Hematopoietic multipotent progenitor cell treated with erythropoietin and hydrocortisone succinate and interleukin-3 and kit ligand, for 4 days (in vitro differentiated cells): Measurements from ENCODE around the gene ZBTB7C.
A peak's percentile ranks its signal among the peaks of the same experiment; 100 is the strongest.
"Not testable (repeated sequence)": the region's sequence is repeated elsewhere in the genome, so short reads cannot be mapped to it uniquely, and the experiment has no call there.

Experiments
- DNase-seq: peaks from one replicate; pipeline ENCODE4 v3.0.0-alpha.2; 2015

The ZBTB7C gene

DNA sequence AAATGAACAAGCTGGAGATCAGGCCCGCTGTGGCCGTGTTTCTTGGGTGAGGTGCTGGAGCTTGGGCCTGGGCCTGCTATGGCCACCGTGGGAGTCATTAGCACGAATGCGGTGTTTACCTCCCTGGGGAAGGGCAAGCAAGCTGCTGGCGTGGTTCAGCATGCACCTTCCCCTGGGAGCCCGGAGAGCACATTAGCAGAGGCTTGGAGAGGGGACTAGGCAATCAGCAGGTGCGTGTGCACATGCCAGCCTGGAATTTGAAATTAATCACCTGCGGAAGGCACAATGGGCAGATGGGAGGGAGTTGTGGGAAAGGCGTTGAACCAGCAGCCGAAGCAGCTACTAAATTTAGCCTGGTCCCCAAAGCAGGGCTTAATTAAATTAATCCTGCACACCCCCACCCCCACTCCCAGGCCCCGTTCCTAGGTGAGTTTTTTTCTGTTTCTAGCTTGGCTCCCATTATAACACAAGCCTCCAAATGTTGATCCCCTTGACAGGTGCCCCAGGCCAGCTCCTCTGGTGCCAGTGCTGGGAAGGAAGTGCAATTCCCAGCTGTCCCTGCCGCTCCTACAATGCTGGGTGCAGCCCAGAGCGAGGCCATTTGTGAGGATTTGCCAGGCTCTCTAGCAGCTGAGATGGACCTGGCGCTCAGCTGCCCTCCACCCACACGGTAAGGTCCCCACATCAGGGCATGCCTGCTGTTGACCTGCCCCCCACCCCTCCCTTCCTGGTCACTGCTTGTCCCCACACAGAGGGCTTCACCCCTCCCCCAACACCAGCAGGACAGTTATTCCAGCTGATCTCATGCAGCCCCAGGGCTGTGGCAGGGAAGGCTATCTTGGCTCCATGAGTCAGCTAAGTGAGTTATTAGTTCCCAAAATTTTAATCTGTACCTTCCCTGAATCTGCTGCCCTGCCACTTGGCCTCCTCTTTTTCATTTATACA, 115.0 kb downstream of the ZBTB7C start:
- no peak for DNase-seq

DNA sequence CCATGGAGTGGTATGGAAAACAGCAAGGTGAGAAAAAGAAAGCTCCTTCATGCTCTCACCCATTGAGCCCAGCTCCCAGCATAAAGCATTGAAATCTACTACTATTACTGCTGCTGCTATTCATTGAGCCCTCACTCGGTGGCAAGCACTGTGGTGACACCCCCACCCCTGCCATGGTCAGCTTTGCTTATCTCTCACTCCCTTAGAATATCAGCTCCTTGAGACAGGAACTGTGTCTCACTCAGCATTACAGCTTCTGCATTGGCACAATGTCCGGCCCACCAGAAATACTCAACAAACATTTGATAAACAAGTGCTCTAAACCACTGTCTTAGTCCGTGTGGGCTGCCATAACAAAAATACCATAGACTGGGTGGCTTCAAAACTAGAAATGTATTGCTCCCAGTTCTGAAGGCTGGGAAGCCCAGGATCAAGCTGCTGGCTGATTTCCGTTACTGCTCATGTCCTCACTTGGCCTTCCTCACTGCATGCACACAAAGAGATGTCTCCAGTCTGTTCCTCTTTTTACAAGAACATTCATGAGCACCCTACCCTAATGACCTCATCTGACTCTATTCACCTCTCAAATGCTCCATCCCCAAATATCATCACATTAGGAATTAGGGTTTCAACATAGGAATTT, 116.3 kb downstream of the ZBTB7C start:
- peak; percentile 52 for DNase-seq

DNA sequence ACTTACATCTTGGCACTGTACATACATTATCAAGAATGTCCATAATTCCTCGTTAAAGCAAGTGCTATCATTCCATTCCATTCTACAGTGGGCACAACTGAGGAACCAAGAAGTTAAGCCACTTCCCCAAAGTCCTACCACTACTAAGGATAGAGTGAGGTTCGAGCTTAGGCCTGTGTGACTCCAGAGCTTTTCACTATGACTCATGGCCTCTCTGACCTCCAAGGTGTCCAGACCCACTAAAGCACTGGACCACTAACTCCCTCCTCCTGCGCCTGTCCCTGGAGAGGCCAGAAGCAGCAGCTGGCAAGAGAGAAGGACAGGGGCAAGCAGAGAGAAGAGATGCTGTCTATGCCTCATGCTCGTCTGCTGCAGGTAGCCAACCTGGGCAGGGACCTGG, 117.0 kb downstream of the ZBTB7C start:
- DNase-seq, result no peak

DNA sequence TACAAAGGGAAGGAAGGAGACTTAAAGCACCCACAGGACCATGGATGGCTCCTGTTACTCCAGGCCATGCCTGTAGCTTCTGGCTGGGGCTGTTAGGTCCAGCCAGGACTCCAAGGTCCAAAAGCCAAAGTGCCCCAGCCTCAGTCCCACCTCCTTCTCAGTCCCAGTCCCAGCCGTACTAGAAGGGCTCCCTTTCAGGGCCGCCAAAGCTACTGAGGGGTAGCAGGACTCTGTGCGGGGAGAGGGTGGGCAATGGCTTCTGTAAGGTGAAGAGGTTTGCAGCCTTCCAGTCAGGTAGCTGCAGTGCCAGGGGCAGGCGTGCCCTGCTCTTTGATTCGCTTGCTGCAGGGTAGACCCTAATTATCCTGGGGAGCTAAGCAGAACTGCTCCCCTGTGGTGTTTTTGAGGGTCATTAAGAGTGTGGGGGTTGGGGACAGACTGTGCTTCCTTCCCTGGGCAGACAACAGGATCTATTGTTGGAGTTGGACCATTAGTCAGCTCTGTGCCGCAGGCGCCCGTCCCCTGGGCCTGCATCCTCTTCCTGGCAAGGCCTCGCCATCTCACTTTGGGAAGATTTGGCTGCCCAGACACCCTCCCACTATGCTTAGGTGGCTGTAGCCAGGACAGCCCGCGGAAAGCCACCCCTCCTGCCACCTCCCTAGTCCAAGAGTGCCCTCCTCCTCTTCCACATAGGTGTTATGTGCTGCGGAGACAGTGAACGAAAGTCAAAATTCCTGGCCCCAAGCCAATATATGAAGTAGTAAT, 118.8 kb downstream of the ZBTB7C start:
- DNase-seq, result no peak

DNA sequence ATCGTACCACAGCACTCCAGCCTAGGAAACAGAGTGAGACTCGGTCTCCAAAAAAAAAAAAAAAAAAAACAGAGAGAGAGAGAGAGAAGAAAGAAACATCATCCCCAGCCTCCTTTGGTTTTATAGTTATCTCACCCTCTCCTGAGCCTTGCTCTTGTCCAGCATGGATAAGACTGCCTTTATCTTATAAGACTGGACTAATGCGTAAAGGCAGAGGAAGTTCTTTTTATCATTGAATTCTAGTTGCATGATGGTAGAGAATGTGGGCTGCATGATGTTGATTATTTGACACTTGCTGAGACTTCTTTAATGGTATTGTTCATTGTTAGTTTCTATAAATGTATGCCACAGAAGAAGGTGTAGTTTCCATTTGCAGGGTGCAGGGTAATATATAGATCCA, 124.4 kb downstream of the ZBTB7C start:
- DNase-seq, result peak; percentile 63

DNA sequence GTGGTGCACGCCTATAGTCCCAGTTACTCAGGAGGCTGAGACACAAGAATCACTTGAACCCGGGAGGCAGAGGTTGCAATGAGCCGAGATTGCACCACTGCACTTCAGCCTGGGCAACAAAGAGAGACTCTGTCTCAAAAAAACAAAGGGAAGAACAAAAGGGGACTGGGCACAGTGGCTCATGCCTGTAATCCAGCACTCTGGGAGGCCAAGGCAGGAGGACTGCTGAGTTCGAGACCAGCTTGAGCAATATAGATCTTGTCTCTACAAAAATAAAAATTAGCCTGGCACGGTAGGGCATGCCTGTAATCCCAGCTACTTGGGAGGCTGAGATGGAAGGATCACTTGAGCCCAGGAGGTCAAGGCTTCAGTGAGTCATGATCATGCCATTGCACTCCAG, 125.2 kb downstream of the ZBTB7C start:
- DNase-seq, result not testable (repeated sequence)

DNA sequence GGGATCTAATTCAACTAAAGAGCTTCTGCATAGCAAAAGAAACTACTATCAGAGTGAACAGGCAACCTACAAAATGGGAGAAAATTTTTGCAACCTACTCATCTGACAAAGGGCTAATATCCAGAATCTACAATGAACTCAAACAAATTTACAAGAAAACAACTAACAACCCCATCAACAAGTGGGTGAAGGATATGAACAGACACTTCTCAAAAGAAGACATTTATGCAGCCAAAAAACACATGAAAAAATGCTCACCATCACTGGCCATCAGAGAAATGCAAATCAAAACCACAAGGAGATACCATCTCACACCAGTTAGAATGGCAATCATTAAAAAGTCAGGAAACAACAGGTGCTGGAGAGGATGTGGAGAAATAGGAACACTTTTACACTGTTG, 127.7 kb downstream of the ZBTB7C start:
- DNase-seq, result not testable (repeated sequence)

DNA sequence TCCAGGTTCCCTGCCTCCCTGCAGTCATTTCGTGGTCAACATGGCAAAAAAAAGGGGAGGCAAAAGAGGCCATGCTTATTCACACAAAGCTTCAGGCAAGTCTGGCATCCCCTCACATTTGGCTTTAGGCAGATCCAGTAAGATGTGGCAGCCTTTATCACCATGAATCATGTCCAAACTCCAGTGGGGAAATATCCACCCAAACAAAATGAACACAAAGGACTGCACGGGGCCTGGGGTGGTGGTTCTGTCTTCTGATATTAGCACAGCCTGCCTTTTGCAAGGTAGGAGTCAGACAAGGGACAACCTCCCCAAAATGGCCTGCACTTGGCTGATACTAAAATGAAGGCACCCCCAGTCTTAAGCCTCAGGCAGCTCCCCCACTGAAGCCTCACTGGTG, 129.9 kb downstream of the ZBTB7C start:
- DNase-seq, result no peak

DNA sequence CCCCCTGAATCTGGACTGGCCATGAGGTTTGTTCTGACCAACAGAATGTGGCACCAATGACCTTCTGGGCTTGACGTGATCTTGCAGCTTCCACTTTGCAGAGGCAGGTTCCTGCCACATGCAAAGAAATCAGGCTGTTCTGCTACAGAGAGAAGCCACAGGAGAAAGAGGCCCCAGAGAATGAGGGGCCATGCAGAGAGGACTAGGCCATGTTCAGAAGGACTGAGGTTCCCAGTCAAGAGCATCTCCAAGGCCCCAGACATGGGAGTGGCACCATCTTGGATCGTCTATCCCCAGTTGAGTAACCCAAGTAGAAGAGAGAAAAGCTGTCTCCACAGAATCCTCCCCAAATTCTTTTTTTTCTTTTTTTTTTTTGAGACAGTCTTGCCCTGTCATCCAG, 131.1 kb downstream of the ZBTB7C start:
- no peak for DNase-seq

DNA sequence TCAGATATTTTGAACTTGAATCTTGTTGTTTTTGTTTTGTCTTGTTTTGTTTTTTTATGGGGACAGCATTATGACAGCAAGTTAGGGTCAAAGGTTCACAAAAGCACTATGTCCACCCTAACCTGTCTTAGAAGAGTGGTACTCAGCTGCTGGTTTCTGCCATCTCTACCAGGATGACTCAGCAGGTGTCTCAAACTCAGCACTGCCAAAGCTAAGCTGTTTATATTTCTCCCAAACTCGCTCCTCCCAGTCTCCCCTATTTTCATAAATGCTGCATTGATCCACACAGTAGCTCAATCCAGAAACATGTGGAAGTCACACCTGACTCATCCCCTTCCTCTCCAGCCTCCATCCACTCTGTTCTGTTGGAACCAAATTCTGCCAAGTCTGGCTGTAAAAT, 134.9 kb downstream of the ZBTB7C start:
- no peak for DNase-seq

DNA sequence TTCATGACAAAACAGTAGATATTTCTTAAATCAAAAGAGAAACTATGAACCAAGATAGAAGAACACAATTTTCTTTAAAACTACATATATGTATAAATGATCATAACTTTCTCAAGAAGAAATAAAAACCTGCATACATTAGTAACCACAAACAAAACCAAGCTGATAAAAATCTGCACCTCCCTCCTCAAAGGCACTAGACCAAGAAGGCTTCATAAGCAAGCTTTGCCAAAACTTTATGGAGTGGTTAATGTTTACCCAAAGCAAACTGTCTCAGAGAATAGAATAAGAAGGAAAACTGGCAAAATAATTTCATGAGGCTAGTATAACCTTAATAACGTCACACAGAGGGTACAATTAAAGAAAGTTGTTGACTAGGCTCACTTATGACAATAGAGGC, 138.3 kb downstream of the ZBTB7C start:
- peak; percentile 9 for DNase-seq

DNA sequence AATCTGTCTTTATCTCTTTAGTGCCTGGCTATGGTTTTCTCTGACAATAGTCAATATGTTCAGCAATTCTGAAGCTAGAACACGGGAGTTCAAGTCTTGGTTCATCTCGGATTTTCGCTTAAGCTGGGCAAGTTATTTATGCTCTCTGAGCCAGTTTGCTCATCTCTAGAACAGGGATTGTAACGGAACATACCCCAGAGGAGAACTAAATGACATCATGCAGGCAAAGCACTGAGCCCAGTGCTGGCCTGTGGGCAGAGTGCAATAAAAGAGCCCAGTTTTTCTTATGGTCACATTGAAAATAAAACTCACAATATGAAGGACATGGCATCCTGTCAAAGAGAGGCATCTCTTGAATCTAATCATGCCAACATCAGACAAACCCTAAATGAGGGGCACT, 143.9 kb downstream of the ZBTB7C start:
- no peak for DNase-seq

DNA sequence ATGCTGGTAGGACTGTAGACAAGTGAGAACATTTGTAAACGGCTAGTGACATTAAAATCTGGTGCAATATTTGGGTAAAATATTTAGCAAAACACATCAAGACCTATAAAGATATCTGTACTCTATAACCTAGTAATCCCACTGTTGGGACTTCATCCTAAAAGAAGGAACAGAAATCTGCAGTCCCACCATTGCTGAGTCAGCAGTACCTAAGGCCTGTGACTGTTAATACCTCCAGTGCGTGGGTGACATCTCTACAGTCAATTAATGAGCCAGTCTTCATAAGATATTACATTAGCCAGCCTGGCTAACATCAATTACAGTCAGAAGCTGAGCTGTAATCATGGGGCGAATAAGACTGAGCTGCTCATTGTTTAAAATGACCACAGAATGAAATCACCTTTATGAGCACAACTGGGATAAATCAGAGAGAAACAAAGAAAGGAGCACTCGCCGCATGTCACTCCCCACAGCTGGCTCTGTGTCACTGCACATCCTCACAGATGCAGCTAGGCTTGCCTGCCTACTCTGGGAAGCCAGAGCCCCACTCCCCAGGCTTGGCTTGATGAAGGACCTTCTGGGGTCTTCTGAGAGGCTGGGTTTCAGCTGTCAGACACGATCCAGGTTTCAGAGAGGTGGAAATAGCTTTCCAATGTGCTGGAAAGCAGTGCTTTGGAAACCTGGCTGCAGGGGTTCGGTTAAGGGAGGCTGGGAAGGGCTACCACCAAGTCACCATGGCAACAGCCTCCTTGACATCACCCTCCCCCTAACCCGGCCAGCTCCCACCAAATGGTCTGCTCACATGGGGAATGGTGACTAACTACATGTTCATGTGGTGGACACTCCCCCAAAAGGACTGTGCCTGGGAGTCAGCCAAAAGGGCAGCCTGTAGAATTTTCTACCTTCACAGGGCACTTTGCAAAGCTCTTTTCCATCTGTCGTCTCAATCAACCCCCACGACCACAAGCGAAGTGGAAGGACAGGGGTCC, 145.0 kb downstream of the ZBTB7C start:
- no peak for DNase-seq

DNA sequence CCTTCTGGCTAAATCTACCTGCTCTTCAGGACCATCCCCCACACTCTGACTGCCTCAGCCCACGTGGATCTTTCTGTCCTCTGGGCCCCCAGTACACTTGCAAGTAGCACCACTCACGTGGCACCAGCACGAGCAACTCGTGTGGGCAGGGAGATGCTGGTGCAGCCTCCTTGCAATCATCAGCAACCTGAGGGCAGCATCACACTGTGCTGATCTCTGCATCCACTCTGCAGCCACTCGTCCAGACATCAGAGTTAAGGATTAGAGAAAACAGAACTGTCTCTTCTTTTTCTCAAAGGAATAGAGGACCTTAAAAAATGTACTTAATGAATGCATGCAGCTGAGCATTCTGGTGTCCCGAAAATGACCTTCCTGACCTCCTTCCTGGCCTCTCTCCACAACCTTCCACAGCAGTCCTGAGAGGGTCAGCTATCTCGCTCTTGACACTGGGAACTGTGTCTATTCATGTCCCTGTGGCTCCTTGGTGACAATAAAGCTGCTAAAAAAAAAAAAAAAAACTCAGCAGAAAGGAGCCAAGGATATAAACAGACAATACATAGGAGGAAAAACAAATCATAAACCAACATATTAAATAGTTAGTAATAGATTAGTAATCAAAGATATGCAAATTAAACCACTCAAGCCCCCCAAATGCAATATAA, 145.9 kb downstream of the ZBTB7C start:
- no peak for DNase-seq

DNA sequence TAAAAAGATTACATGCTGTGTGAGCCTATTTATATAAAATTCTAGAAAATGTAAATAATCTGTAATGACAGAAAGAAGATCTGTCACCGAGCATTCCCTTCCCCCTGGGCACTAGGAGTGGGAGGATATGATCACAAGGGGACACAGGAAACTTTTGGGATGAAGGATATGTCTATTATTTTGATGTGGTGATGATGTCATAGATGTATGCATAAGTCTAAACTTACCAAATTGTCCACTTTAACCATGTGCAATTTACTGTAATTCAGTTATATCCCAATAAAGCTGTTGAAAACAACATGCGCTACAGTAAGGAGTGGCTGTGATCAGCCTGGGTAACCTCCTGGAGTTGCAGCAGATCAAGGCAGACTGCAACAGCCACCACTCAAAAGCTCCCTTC, 148.9 kb downstream of the ZBTB7C start:
- DNase-seq, result no peak

DNA sequence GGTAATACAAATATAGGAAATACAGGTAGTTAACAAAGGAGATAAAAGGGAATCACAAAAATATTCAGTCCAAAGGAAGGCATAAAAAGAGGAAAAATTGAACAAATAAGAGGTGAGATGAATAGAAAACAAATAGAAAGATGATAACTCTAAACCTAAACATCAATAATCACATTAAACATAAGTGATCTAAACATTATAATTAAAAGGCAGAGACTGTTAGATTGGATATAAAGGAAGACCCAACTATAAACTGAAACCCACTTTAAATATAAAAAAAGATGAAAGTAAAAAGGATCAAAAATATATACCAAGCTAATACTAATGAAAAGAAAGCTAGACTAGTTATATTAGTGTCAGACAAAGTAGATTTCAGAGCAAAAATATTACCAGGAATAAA, 152.3 kb downstream of the ZBTB7C start:
- no peak for DNase-seq

DNA sequence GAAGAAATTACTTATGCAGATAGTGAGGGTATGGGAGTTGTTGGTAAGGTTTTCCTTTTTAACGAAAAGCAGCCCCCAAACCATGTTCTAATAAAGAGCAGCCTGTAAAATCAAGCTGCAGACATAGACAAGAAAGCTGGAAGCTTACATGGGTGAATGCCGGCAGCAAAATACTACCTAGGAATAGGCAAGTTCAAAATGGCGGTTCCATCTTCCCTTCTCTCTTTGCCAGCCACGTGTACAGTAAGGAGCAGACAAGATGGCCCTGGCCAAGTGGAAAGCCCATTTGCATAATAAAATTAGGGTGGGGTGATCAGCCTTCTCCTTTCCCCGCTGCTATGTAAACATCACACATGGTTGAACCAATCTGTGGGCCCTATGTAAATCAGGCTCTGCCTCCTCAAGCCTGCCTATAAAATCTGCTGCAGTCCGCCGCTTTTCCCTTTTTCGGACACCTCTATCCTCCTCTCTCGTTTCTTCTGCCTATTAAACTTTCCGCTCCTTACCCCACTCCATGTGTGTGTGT, 155.0 kb downstream of the ZBTB7C start:
- no peak for DNase-seq

DNA sequence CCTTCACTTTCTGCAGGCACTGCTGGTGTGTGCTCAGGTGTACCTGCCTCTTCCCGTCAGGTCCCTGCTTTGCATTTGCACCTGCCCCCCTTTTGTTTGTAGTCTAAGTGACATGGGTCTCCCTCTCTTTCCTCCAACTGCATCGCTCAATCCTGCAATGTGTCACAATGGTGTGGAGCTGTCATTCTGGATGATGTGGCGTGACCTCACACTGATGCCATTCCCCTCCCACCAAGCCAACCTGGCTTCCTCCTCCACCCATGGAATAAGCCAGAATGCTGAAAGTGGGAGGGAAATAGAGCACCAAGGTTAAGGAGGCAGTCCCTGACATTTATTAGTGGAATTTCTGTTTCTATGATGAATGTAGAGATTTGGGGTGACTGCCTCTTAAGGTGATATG, 156.7 kb downstream of the ZBTB7C start:
- no peak for DNase-seq

DNA sequence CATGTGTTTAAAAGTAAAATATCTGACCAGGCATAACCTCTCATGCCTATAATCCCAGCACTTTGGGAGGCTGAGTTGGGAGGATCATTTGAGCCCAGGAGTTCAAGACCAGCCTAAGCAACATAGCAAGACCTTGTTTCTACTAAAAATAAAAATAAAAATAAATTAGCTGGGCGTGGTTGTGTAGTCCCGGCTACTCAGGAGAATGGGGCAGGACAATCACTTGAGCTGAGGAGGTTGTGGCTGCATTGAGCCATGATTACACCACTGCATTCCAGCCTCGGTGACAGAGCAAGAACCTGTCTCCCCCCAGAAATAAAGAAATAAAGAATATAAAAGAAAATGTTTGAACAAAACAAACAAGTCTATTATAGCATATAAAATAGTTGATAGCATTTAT, 158.3 kb downstream of the ZBTB7C start:
- DNase-seq, result no peak

DNA sequence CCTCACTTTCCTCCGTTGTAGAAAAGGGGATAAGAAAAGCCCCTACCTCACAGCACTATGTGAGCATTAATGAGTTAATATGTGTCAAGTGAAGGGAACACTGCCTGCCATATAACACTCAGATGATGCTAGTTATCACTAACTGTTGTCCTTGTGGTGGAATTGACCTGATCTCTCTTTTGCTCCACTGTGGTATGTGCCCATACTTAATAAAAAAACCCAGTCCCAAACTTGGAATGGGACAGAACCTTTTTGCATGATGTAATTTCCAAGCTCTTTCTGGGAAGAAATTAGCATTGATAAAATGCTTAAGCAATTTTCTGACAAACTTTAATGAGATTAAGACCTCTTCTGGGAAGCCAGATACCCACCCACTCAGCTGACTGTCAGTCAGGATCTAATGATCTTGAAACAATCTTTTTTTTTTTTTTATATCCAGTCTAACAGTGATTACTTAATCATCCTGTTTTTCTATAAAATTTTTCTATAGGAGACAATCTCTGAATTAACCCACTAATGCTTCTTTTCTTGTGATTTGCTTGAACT, 158.7 kb downstream of the ZBTB7C start:
- no peak for DNase-seq

DNA sequence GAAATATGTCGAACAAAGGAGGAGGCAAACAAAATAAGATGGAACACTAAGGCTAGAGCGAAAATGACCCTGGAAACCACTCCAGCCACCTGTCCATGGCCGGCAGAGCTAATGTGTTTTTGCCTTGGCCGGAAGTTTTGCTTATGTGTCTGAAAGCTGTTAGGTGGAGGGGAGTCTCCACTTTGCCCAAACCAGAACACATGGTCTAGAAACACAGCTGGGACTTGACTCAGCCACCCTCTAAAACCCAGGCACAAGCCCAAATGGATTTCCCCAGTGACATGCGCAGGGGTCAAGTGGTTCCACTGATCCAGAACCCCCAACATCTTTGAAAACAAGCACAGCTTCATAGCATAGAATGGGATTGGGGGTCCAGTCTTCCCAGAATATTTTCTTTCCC, 159.3 kb downstream of the ZBTB7C start:
- no peak for DNase-seq
